Activated naive CD8-positive, alpha-beta T cell treated with anti-CD3 and anti-CD28 coated beads, Interleukin-2, amount 10 ng/mL, durations not matched to agents 7 days and 5 days (primary cell): ENCODE results near the gene OR6S1. TPM values are rescaled to one million over a fixed set of nuclear protein-coding genes. Genes with fewer than 3 reads are reported as not detected.
"Not testable (repeated sequence)": the region's sequence is repeated elsewhere in the genome, so short reads cannot be mapped to it uniquely, and the experiment has no call there.

Experiments used
- ATAC-seq: fragments of 150-1000 bp; cut with Tn5 transposase; one replicate; pipeline ENCODE4 v1.10.0; 2021; ENCODE audit warnings: low read depth, moderate library complexity
- POLR2A ChIA-PET: fragments of 350-600 bp; sonication (Branson Sonifier 250); formaldehyde crosslinking; loops from one replicate; lab custom pipeline; 2021; ENCODE audit warnings: antibody characterized with exemption; lab: Charles Lee
- DNase-seq: peaks from one replicate; pipeline ENCODE4 v3.0.0; 2021
- H3K27ac Mint-ChIP-seq: one replicate; pipeline ENCODE4 v1.8.0; 2022; ENCODE audit warnings: mild to moderate bottlenecking, mixed read lengths
- H3K27me3 Mint-ChIP-seq: one replicate; pipeline ENCODE4 v1.8.0; 2022; ENCODE audit warnings: mild to moderate bottlenecking, moderate library complexity, mixed read lengths
- H3K36me3 Mint-ChIP-seq: one replicate; pipeline ENCODE4 v1.8.0; 2021; ENCODE audit warnings: mild to moderate bottlenecking, mixed read lengths
- H3K4me1 Mint-ChIP-seq: one replicate; pipeline ENCODE4 v1.8.0; 2021; ENCODE audit warnings: mixed read lengths
- H3K4me3 Mint-ChIP-seq: one replicate; pipeline ENCODE4 v1.8.0; 2022; ENCODE audit warnings: mild to moderate bottlenecking, moderate library complexity, mixed read lengths
- H3K9me3 Mint-ChIP-seq: one replicate; pipeline ENCODE4 v1.8.0; 2021; ENCODE audit warnings: mixed read lengths
- total RNA-seq, 2 experiments: library from RNA; stranded (reverse); gene quantifications; one replicate each; pipeline ENCODE4 v1.2.3, GENCODE V29; 2021

OR6S1 gene
- total RNA-seq, 2 experiments from 2014 or later: not detected

DNA sequence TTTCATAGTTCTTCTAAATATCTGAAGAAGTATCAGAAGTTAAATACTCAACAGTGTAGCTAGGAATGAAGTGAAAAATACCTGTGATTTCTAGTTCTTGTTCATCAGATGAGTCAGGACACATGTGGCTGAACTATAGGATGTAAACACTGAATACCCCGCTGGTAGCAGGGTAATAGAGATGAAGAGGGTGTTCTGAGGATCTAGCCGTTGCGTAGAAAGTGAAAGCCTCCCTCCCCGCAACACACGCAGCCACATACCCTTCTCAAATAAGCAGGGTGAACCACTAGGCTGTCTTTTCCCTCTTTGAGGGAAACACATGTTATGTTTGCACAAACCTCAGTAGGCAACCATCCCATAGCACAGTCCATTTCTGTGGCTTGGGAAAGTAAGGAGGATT is 33.9 kb downstream of the OR6S1 start:
- POLR2A ChIA-PET: interaction anchor here (1.7 kb wide), 1 partner anchor 139 kb away, joined by 3 read pairs; the partner anchor contains the start of gene PNP
- no peak for ATAC-seq

DNA sequence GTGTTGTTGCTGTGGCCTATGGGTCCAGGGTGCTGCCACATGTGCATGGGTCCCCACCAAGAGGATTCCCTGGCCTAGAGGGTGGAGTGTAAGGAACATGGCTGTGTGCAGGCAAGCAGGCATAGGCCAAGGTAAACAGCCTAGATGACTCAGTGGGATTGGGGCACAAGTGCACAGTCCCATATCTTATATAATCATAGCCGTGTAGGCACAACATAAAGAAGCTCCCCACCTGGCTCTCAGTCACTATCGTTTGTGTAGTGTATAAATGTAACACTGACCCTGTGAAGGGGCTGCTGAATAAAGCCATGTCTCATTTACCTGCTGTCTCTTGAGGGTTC is 34.6 kb downstream of the OR6S1 start:
- H3K4me3 Mint-ChIP-seq: no peak overlapping the region
- H3K36me3 Mint-ChIP-seq: no peaks in the 10 kb centered on the region
- no peaks in the 10 kb centered on the region for H3K27me3 Mint-ChIP-seq
- ATAC-seq: no peak
- H3K27ac Mint-ChIP-seq: no peak overlapping the region
- no peak for DNase-seq
- no peaks in the 10 kb centered on the region for H3K9me3 Mint-ChIP-seq
- POLR2A ChIA-PET: no interaction called here
- peaks cover 1% of the 10 kb centered on the region for H3K4me1 Mint-ChIP-seq

More for the DNA sequence above, 33.9 kb downstream of the OR6S1 start:
- DNase-seq: no peak
- Mint-ChIP-seq H3K27ac (no peak overlapping the region), H3K36me3 (no peaks in the 10 kb centered on the region), H3K9me3 (no peaks in the 10 kb centered on the region), H3K27me3 (no peaks in the 10 kb centered on the region), H3K4me1 (peaks cover 1% of the 10 kb centered on the region), H3K4me3 (no peak overlapping the region)

DNA sequence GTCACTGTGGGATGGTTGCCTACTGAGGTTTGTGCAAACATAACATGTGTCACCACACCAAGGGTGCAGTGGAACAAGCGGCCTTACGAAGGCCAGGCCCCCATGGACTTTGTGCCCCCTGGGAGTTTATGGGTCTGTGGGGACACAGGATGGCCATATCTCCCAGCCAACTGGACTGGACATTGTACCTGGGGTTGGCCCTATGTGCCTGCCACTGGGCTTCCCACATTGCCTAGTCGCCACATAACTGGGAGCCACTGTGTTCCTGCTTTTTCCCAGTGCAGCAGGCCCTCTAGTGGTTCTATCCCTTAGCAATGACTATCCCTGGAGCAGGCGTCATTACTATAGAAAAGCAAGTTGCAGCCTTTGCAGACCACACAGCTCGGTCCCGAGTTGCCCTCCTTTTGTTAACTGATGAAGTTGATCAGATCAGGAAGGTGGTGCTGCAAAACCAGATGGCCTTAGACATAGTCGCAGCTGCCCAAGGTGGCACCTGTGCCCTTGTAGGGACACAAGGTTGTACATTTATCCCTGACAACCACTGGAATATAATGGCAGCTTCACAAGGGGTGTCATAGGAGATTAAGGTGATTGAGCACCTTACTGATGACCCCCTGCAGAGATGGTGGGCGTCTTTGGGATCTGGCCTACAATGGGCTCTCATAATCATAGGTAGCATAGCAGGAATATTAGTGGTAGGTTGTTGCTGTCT is 35.1 kb downstream of the OR6S1 start:
- H3K4me3 Mint-ChIP-seq: no peak overlapping the region
- no peaks in the 10 kb centered on the region for H3K36me3 Mint-ChIP-seq
- no peaks in the 10 kb centered on the region for H3K9me3 Mint-ChIP-seq
- no peak for DNase-seq
- H3K4me1 Mint-ChIP-seq: peaks cover 1% of the 10 kb centered on the region
- H3K27ac Mint-ChIP-seq: no peak overlapping the region
- POLR2A ChIA-PET: interaction anchor here (1.0 kb wide), 1 partner anchor 187 kb away, joined by 3 read pairs; no protein-coding TSS in a partner anchor
- no peak for ATAC-seq
- H3K27me3 Mint-ChIP-seq: no peaks in the 10 kb centered on the region

DNA sequence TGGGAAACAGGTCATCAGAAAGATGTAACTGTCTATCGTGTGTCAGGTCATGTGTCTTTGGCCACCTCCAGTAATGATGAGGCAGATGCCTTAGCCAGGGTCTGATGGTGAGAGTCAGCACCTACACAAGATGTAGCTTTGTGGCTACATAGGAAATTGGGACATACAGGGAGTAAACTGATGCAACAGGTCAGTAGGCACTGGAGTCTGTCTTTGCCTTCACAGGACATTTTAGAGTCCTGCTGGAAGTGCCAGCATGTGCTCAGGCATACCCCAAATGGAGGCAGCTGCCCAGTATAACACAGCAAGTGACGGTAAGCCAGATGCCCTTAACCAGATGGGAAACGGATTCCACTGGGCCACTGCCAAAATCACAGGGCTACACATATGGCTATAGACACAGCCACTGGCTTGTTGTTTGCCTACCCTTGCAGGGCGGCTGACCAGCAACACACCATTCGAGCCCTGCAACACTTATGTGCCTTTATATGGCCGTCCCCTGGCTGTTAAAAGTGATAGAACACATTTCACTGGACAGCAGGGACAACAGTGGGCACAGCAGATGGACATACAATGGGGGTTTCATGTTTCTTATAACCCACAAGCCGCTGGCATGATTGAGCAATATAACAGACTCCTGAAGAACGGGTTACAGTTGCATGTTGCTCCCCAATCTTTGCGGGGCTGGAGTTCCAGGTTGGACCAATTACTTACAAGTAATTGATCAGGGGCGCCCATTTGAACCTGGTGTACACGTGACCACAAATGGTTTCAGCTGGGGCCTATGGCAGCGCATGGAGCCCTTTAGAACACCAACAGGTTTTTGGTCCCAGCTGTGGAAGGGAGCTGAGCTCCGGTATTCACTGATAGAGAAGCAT is 37.4 kb downstream of the OR6S1 start:
- DNase-seq (no peak), ATAC-seq (no peak)
- POLR2A ChIA-PET: no interaction called here
- Mint-ChIP-seq H3K9me3 (no peaks in the 10 kb centered on the region), H3K27me3 (no peaks in the 10 kb centered on the region), H3K27ac (no peak overlapping the region), H3K4me1 (peaks cover 1% of the 10 kb centered on the region), H3K4me3 (no peak overlapping the region), H3K36me3 (no peaks in the 10 kb centered on the region)

DNA sequence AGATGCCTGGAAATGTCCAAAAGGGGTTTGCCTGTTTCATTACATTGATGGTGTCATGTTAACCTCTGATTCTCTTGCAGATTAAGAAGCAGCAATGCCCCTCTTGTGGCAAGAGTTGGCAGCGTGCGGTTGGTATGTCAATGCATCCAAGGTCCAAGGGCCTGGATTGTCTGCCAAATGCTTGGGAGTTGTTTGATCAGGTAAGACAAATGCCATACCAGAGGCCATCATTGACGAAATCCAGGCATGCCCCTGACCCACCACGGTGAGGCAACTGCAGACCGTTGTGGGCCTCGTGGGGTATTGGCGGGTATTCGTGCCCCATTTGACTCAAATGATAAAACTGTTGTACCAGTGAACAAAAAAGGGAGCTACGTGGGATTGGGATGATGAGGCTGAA is 38.9 kb downstream of the OR6S1 start:
- Mint-ChIP-seq H3K27ac (no peak overlapping the region), H3K27me3 (no peaks in the 10 kb centered on the region), H3K36me3 (no peaks in the 10 kb centered on the region), H3K4me3 (no peak overlapping the region), H3K4me1 (peaks cover 1% of the 10 kb centered on the region), H3K9me3 (no peaks in the 10 kb centered on the region)
- POLR2A ChIA-PET: no interaction called here
- DNase-seq: no peak
- ATAC-seq: no peak

DNA sequence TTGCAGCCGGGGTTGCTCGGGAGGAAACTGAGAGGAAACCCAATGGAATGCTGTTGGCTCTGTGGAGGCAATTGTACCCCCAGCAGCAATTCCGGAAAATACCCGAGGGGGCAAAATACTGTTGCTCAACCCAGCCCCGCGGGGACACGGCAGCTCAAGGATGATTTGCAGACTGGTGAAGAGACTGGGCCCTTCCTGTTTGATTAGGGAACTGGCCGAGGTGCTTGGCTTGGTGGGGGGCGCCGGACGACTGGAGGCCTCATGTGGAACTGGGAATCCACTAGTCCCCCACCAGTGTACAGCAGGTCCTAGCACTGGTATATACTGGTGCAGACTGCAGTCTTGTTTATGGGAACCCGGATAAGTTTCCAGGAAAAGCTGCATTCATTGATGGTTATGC is 40.0 kb downstream of the OR6S1 start:
- Mint-ChIP-seq H3K27me3 (no peaks in the 10 kb centered on the region), H3K4me3 (no peak overlapping the region), H3K36me3 (no peaks in the 10 kb centered on the region), H3K27ac (no peak overlapping the region), H3K4me1 (no peaks in the 10 kb centered on the region), H3K9me3 (no peaks in the 10 kb centered on the region)
- ATAC-seq: no peak
- POLR2A ChIA-PET: no interaction called here
- no peak for DNase-seq

DNA sequence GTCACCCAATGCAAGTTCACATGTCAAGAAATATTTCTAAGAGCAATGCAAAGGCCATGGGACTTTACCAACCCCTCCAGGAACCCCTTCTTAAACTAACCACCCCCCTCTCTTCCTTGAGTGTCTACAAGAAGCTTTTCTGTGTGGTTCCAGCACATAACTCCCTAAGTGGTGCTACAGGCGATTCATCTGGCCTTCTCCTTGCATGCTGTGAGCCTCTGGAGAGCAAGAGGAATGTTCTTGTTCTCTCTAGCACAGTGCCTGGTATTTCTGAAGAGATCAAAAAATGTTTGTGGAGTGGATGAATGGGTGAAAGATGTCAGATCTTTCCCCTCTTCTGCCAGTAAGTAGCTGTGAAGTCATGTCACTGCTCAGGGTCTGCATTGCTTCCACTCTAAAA is 44.4 kb downstream of the OR6S1 start:
- Mint-ChIP-seq H3K27ac (no peak overlapping the region), H3K36me3 (no peaks in the 10 kb centered on the region), H3K9me3 (no peaks in the 10 kb centered on the region), H3K4me3 (no peak overlapping the region), H3K4me1 (no peaks in the 10 kb centered on the region), H3K27me3 (peaks cover 6% of the 10 kb centered on the region)
- DNase-seq: no peak
- no peak for ATAC-seq
- POLR2A ChIA-PET: no interaction called here

DNA sequence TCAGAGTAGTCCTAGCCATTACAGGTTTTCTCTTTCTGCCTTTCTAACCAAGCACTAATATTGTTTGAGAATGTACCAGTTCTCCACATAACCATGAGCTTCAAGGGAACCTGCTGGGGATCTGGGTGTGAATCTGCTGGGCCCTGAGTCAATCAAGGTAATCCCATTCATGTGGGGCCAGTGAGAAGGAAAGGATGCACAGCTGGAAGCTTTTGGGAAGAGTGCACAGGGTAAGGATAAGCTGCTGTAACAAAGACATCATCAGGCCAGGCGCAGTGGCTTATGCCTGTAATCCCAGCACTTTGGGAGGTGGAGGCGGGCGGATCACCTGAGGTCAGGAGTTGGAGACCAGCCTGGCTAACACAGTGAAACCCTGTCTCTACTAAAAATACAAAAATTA is 45.8 kb downstream of the OR6S1 start:
- H3K27ac Mint-ChIP-seq, DNase-seq, H3K4me3 Mint-ChIP-seq, ATAC-seq, H3K4me1 Mint-ChIP-seq, POLR2A ChIA-PET, H3K9me3 Mint-ChIP-seq, H3K36me3 Mint-ChIP-seq: not testable (repeated sequence)
- H3K27me3 Mint-ChIP-seq: peaks cover 13% of the 10 kb centered on the region

DNA sequence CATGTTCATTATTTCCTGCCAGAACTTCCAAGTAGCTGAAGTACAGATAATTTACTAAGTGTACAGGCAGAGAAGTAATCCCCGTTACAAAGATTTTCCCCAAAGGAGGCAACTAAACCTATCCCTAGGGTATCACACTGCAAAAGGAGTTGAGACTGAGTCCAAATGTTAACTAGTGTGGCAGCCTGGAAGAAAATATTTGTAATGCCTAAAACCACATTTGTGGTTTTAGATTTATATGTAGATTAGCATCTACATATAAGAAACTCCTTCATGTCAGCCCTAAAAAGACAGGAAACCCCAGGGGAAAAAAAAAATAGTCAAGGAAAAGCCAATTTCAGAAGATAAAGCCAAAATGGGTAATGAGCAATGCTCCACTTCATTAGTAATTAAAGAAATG is 48.9 kb downstream of the OR6S1 start:
- Mint-ChIP-seq H3K36me3 (no peaks in the 10 kb centered on the region), H3K9me3 (no peaks in the 10 kb centered on the region)
- POLR2A ChIA-PET: no interaction called here

DNA sequence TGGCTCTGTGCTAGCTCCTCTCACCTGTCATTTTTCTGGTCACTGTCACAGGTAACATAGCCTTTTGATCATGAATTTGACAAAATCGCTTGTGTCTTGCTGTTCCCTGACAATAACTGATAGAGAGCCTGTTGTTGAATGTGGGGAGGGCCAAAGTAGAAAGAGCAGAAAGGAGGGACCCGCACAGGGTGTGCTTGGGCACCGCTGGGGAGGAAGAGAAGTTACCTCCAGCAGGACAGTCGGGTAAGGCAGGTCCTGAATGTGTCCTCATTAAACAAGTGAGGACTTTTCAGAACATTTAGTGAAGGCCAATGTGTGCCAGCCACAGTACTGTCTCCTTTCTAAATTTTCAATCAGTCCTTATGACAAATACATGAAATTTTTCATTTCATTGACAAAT is 50.3 kb downstream of the OR6S1 start, which contains the start of gene RNASE12:
TSS of gene RNASE12 (minus strand) at position 142 of the 400 bp plus-strand sequence. CDS start 653 bp downstream, outside the sequence.
- Mint-ChIP-seq H3K4me3 (no peak within 1 kb of the TSS), H3K36me3 (no peaks in the 10 kb centered on the region), H3K27me3 (peaks cover 19% of the 10 kb centered on the region), H3K27ac (no peak within 1 kb of the TSS), H3K9me3 (no peaks in the 10 kb centered on the region), H3K4me1 (peaks cover 1% of the 10 kb centered on the region)
- POLR2A ChIA-PET: interaction anchor here (1.0 kb wide), 1 partner anchor 248 kb away, joined by 6 read pairs; the partner anchor contains the start of gene PARP2
- no peak for DNase-seq
- ATAC-seq: no peak

More for the DNA sequence above, 48.9 kb downstream of the OR6S1 start:
- H3K27ac Mint-ChIP-seq: no peak overlapping the region
- H3K4me3 Mint-ChIP-seq: no peak overlapping the region
- ATAC-seq: no peak
- peaks cover 17% of the 10 kb centered on the region for H3K27me3 Mint-ChIP-seq
- H3K4me1 Mint-ChIP-seq: no peaks in the 10 kb centered on the region
- DNase-seq: no peak

Other genes starting within 250 kb of the OR6S1 start
- 10 to 100 TPM; 57.9 to 68.3 TPM for gene TEP1, start 228.2 kb downstream of the OR6S1 start, total RNA-seq
- gene KLHL33, start 205.5 kb downstream of the OR6S1 start, total RNA-seq: 1 to 10 TPM; 3.4 to 3.6 TPM
- gene OSGEP, start 186.9 kb downstream of the OR6S1 start, total RNA-seq: 10 to 100 TPM; 63.5 to 65.3 TPM
- gene APEX1, start 186.5 kb downstream of the OR6S1 start, total RNA-seq: 100 to 1,000 TPM; 118 to 123 TPM
- 10 to 100 TPM; 42.4 to 45.8 TPM for gene PIP4P1, start 180.3 kb downstream of the OR6S1 start, total RNA-seq
- gene PNP, start 172.3 kb downstream of the OR6S1 start, total RNA-seq: 100 to 1,000 TPM; 135 to 141 TPM
- gene RNASE10, start 136.2 kb downstream of the OR6S1 start, total RNA-seq: 1 to 10 TPM in 1 of 2 experiments, under 1 TPM in 1; 0.44 to 1.2 TPM
- gene RNASE9, start 80.6 kb downstream of the OR6S1 start, total RNA-seq: not detected
- not detected for gene RNASE11, start 53.7 kb downstream of the OR6S1 start, total RNA-seq
- not detected for gene RNASE12, start 50.3 kb downstream of the OR6S1 start, total RNA-seq
- gene RNASE4, start 42.9 kb upstream of the OR6S1 start, total RNA-seq: 1 to 10 TPM in 1 of 2 experiments, under 1 TPM in 1; 0.62 to 1.0 TPM
- gene ANG, start 47.1 kb upstream of the OR6S1 start, total RNA-seq: 1 to 10 TPM; 1.0 to 1.5 TPM
- gene EDDM3A, start 104.2 kb upstream of the OR6S1 start, total RNA-seq: not detected
- gene EDDM3B, start 126.7 kb upstream of the OR6S1 start, total RNA-seq: not detected
- gene RNASE6, start 139.6 kb upstream of the OR6S1 start, total RNA-seq: 1 to 10 TPM in 1 of 2 experiments, under 1 TPM in 1; 0.96 to 1.4 TPM
- gene RNASE1, start 161.2 kb upstream of the OR6S1 start, total RNA-seq: 1 to 10 TPM; 2.8 to 4.5 TPM
- not detected for gene RNASE3, start 249.7 kb upstream of the OR6S1 start, total RNA-seq